ENCODE data around the gene SLC12A7. TPM values are rescaled to one million over a fixed set of nuclear protein-coding genes. Genes with fewer than 3 reads are reported as not detected.

SLC12A7 gene
- total RNA-seq, 4 donors from 2014 or later = 87.2 to 182 (median 116) TPM

GRCh38 chr5:1069720-1070088, 42.2 kb downstream of the SLC12A7 start:
- no peak for TF ChIP-seq CTCF (IDR thresholded peaks at IDR 0.05)
- TF ChIP-seq POLR2A (IDR thresholded peaks at IDR 0.05) = no peak
- Histone ChIP-seq H3K27me3 (no peaks in the 10 kb centered on the region), H3K4me1 (no peaks in the 10 kb centered on the region), H3K27ac (no peak overlapping the region), H3K36me3 (peaks cover 0 to 58% (median 0%) of the 10 kb centered on the region in 3 donors), H3K4me3 (no peak overlapping the region), H3K9me3 (no peaks in the 10 kb centered on the region)
- no peak for DNase-seq

GRCh38 chr5:1068895-1069719, 42.8 kb downstream of the SLC12A7 start:
- Histone ChIP-seq H3K27me3 (no peaks in the 10 kb centered on the region), H3K9me3 (no peaks in the 10 kb centered on the region), H3K27ac (no peak overlapping the region), H3K4me1 (no peaks in the 10 kb centered on the region), H3K36me3 (peaks cover 0 to 58% (median 0%) of the 10 kb centered on the region in 3 donors), H3K4me3 (no peak overlapping the region)
- no peak for DNase-seq
- TF ChIP-seq CTCF (IDR thresholded peaks at IDR 0.05) = no peak
- no peak for TF ChIP-seq POLR2A (IDR thresholded peaks at IDR 0.05)

- H3K4me3 ChIP-seq = no peak overlapping the region
- no peak for DNase-seq
- H3K4me1 ChIP-seq = no peaks in the 10 kb centered on the region
- H3K9me3 ChIP-seq = no peaks in the 10 kb centered on the region
- TF ChIP-seq POLR2A (IDR thresholded peaks at IDR 0.05) (no peak), CTCF (IDR thresholded peaks at IDR 0.05) (no peak)
- H3K36me3 ChIP-seq = peaks cover 0 to 57% (median 0%) of the 10 kb centered on the region in 3 donors
- no peak overlapping the region for H3K27ac ChIP-seq
- no peaks in the 10 kb centered on the region for H3K27me3 ChIP-seq
Observed at GRCh38 chr5:1068204-1068894, 43.5 kb downstream of the SLC12A7 start.

DNA sequence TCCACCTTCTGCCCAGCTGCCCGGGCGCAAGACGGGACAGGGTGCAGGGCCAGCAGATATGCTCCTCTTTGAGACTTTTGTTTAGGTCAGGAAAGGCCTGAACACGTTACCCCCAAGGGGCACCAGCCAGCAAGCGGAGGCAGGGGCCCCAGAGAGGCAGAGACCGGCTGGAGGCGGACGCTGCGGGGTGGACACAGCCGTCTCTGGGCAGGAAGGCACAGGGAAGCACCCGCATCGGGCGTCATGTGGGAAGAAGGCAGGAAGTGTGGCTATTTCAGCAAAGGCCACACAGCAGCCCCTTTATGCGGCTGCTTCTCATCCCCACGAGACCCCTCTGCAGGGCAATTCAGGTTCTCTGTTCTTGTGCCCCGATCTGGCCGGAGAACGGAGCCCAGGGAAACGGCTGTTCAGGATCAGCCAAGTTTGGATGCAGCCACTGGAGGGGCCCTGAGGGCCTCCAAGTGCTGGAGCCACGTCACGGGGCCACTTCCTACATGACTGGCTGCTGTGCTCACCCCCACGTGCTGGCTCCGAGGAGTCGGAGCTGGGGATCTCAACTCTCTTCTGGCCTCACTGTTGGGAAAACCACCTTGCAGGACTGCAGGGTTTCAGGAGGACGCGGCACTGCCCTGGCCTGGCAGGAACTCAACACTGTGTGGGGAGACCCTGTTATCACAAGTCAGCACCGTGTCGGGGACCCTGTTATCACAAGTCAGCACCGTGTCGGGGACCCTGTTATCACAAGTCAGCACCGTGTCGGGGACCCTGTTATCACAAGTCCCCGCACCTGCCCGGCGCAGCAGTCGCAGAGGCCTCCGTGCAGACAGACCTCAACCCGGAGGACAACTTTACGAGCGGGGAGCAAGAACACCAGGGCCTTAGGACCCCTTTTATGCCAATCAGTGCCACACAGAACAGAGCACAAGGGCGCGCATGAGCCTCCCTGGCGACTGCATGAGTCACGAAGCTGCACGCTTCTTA, 44.4 kb downstream of the SLC12A7 start:
- H3K27me3 ChIP-seq = no peaks in the 10 kb centered on the region
- TF ChIP-seq CTCF (IDR thresholded peaks at IDR 0.05) (no peak), POLR2A (IDR thresholded peaks at IDR 0.05) (no peak)
- peaks cover 0 to 63% (median 0%) of the 10 kb centered on the region in 3 donors for H3K36me3 ChIP-seq
- no peak overlapping the region for H3K4me3 ChIP-seq
- no peak for DNase-seq
- no peaks in the 10 kb centered on the region for H3K4me1 ChIP-seq
- H3K27ac ChIP-seq = no peak overlapping the region
- no peaks in the 10 kb centered on the region for H3K9me3 ChIP-seq

DNA sequence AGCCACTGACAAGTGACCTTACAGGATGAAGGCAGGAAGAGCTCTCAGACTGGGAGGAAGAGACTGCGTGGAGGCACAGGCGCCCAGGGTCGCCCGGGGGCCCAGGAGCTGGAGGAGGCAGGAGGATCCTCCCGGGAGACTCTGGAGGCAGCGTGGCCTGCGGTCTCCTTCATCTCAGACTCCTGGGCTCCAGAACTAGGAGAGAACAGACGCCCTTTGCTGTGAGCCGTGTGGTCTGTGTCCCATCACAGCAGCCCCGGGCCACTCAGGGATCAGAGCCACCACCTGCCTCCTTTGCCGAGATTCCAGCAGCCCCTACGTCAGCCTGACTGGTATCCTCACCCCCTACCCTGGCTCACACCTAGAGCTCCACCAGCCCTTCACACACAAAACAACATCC, 45.2 kb downstream of the SLC12A7 start:
- no peaks in the 10 kb centered on the region for H3K9me3 ChIP-seq
- H3K4me1 ChIP-seq = no peaks in the 10 kb centered on the region
- peaks cover 0 to 70% (median 0%) of the 10 kb centered on the region in 3 donors for H3K36me3 ChIP-seq
- H3K4me3 ChIP-seq = no peak overlapping the region
- H3K27me3 ChIP-seq = no peaks in the 10 kb centered on the region
- no peak overlapping the region for H3K27ac ChIP-seq
- TF ChIP-seq POLR2A (IDR thresholded peaks at IDR 0.05) (no peak), CTCF (IDR thresholded peaks at IDR 0.05) (no peak)
- DNase-seq = no peak
